Measurements from ENCODE around the gene CDKL4. TPM values are rescaled to one million over a fixed set of nuclear protein-coding genes. Genes with fewer than 3 reads are reported as not detected.
"Not testable (repeated sequence)": the region's sequence is repeated elsewhere in the genome, so short reads cannot be mapped to it uniquely, and the experiment has no call there.

CDKL4 gene
- total and polyA plus RNA-seq, 12 donors, result 0.16 to 3.9 (median 1.5) TPM

- H3K9me3 ChIP-seq (replicated peaks in 1 of 3), result no peaks in the 10 kb centered on the region
- 88 to 92% (median 90%) methylated on average over 4 of the region's 4 CpGs for WGBS, 4 donors
- H3K27me3 ChIP-seq, result no peaks in the 10 kb centered on the region
- intact Hi-C loops (cut with DNase I), result no loop called here
- no peak overlapping the region for H3K27ac ChIP-seq
- no peak for TF ChIP-seq POLR2A (IDR thresholded peaks at IDR 0.05)
- TF ChIP-seq, protein P1, sequence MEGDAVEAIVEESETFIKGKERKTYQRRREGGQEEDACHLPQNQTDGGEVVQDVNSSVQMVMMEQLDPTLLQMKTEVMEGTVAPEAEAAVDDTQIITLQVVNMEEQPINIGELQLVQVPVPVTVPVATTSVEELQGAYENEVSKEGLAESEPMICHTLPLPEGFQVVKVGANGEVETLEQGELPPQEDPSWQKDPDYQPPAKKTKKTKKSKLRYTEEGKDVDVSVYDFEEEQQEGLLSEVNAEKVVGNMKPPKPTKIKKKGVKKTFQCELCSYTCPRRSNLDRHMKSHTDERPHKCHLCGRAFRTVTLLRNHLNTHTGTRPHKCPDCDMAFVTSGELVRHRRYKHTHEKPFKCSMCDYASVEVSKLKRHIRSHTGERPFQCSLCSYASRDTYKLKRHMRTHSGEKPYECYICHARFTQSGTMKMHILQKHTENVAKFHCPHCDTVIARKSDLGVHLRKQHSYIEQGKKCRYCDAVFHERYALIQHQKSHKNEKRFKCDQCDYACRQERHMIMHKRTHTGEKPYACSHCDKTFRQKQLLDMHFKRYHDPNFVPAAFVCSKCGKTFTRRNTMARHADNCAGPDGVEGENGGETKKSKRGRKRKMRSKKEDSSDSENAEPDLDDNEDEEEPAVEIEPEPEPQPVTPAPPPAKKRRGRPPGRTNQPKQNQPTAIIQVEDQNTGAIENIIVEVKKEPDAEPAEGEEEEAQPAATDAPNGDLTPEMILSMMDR (IDR thresholded peaks at IDR 0.05), result no peak
- no peak overlapping the region for H3K4me3 ChIP-seq
- DNase-seq, result no peak
- no peaks in the 10 kb centered on the region for H3K4me1 ChIP-seq (replicated peaks in 1 of 2)
- no peaks in the 10 kb centered on the region for H3K36me3 ChIP-seq (replicated peaks in 1 of 2)
These were observed 65.0 kb downstream of the CDKL4 start for GRCh38 chr2:39178756-39179155.

DNA sequence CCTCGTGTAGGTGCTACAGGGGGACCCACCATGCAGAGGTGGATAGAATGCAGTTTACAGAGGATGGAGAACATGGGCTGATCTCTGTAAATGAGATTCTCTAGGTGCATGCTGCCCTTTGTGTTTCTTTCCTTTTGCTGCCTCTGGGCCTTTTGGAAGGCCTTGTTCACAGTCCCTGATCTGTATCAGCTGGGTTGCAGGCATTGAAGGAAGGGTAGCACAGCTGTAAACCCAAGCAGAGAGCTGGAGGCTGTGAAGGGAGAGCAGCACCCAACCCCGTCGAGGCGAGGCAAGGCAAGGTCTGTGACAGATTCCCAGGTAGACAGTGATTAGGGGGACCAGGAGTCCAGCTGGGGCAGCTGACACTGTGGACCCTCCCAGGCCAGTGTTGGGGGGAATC is 66.8 kb downstream of the CDKL4 start:
- H3K27ac ChIP-seq, result no peak overlapping the region
- intact Hi-C loops (cut with DNase I), result no loop called here
- DNase-seq, result no peak
- no peaks in the 10 kb centered on the region for H3K27me3 ChIP-seq
- TF ChIP-seq, protein P1 (IDR thresholded peaks at IDR 0.05), result no peak
- TF ChIP-seq POLR2A (IDR thresholded peaks at IDR 0.05), result no peak
- no peak overlapping the region for H3K4me3 ChIP-seq
- no peaks in the 10 kb centered on the region for H3K36me3 ChIP-seq (replicated peaks in 1 of 2)
- no peaks in the 10 kb centered on the region for H3K9me3 ChIP-seq (replicated peaks in 1 of 3)
- H3K4me1 ChIP-seq (replicated peaks in 1 of 2), result no peaks in the 10 kb centered on the region
- 70 to 86% (median 71%) methylated on average over 4 of the region's 4 CpGs for WGBS, 4 donors

DNA sequence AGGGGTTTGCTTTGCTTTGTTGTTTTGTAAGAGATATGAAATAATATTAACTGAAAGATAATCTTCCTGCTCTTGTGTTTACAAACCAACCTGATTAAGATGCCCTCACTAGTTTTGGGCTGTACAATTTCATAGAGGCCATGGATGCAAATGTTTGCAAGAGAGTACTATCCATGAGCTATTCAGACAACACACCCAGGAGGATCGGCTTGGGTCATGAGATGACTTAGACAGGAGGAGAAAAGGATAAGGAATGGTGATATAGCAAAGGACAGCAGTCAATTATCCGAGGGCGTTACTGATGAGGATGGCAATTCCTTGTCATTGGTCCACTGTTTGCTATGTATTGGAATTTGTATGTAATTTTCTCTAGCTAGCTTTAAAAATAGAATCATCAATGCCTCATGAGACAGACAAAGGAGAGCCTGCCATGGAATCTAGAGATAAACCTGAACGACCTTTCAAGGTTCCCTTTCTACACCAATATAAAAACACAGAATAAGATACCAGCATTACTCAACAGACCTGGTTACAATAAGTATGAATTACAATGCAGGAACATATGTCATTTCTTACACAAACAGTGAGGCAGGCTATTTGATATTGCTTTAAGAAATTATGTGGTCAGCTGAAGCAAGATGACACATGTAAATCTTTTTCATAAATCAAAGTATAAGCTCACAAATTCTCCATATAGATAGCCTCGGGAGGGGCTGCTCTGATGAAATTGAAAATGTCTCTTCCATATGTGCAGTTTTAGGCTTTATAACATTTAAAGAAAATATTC is 68.6 kb downstream of the CDKL4 start:
- H3K4me3 ChIP-seq, result no peak overlapping the region
- TF ChIP-seq, protein P1 (IDR thresholded peaks at IDR 0.05), result no peak
- TF ChIP-seq POLR2A (IDR thresholded peaks at IDR 0.05), result no peak
- H3K4me1 ChIP-seq (replicated peaks in 1 of 2), result no peaks in the 10 kb centered on the region
- WGBS, 4 donors, result 74 to 77% (median 75%) methylated on average over 5 of the region's 5 CpGs
- no peak for DNase-seq
- H3K9me3 ChIP-seq (replicated peaks in 1 of 3), result no peaks in the 10 kb centered on the region
- intact Hi-C loops (cut with DNase I), result no loop called here
- H3K27ac ChIP-seq, result no peak overlapping the region
- no peaks in the 10 kb centered on the region for H3K27me3 ChIP-seq
- H3K36me3 ChIP-seq (replicated peaks in 1 of 2), result no peaks in the 10 kb centered on the region

GRCh38 chr2:39174022-39174421 is 69.7 kb downstream of the CDKL4 start:
- WGBS, 4 donors, result 93 to 98% (median 95%) methylated on average over 8 of the region's 8 CpGs
- Histone ChIP-seq H3K36me3 (replicated peaks in 1 of 2) (no peaks in the 10 kb centered on the region), H3K27ac (no peak overlapping the region), H3K4me3 (no peak overlapping the region), H3K4me1 (replicated peaks in 1 of 2) (no peaks in the 10 kb centered on the region), H3K9me3 (replicated peaks in 1 of 3) (no peaks in the 10 kb centered on the region), H3K27me3 (no peaks in the 10 kb centered on the region)
- DNase-seq, result no peak
- intact Hi-C loops (cut with DNase I), result no loop called here
- TF ChIP-seq, protein P1 (IDR thresholded peaks at IDR 0.05), result no peak
- no peak for TF ChIP-seq POLR2A (IDR thresholded peaks at IDR 0.05)

DNA sequence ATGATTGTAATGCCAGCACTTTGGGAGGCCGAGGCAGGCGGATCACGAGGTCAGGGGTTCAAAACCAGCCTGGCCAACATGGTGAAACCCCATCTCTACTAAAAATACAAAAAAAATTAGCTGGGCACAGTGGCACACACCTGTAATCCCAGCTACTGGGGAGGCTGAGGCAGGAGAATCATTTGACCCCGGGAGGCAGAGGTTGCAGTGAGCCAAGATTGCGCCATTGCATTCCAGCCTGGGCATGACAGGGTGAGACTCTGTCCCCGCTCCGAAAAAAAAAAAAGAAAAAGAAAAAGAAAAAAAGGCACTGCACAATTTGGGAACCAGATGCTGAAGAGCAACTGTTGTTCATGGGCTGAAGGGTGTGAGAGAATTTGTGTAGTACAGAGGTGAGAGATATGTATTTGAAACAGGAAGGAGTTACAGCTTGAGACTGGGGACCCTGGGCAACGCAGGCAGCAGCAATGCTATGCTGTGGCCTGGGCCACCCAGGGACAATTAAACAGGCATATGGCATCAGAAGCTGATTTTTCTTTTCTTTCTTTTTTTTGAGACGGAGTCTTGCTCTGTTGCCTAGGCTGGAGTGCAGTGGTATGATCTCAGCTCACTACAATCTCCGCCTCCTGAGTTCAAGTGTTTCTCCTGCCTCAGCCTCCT is 71.6 kb downstream of the CDKL4 start:
- 93 to 97% (median 94%) methylated on average over 10 of the region's 10 CpGs for WGBS, 4 donors
- H3K4me1 ChIP-seq (replicated peaks in 1 of 2); DNase-seq; H3K27ac ChIP-seq; H3K36me3 ChIP-seq (replicated peaks in 1 of 2); intact Hi-C loops (cut with DNase I); H3K9me3 ChIP-seq (replicated peaks in 1 of 3); H3K27me3 ChIP-seq; H3K4me3 ChIP-seq: not testable (repeated sequence)
